Measurements from ENCODE around the gene SPDYE2.
"Not testable (repeated sequence)": the region's sequence is repeated elsewhere in the genome, so short reads cannot be mapped to it uniquely, and the experiment has no call there.

- not testable (repeated sequence) for TF ChIP-seq CTCF (IDR thresholded peaks at IDR 0.05); ZFX (IDR thresholded peaks at IDR 0.05; ENCODE audit: borderline replicate concordance)
These were observed 35.1 kb upstream of the SPDYE2 start for GRCh38 chr7:102515889-102516288.
